ENCODE data around the gene BMPR1A.

The BMPR1A gene

DNA sequence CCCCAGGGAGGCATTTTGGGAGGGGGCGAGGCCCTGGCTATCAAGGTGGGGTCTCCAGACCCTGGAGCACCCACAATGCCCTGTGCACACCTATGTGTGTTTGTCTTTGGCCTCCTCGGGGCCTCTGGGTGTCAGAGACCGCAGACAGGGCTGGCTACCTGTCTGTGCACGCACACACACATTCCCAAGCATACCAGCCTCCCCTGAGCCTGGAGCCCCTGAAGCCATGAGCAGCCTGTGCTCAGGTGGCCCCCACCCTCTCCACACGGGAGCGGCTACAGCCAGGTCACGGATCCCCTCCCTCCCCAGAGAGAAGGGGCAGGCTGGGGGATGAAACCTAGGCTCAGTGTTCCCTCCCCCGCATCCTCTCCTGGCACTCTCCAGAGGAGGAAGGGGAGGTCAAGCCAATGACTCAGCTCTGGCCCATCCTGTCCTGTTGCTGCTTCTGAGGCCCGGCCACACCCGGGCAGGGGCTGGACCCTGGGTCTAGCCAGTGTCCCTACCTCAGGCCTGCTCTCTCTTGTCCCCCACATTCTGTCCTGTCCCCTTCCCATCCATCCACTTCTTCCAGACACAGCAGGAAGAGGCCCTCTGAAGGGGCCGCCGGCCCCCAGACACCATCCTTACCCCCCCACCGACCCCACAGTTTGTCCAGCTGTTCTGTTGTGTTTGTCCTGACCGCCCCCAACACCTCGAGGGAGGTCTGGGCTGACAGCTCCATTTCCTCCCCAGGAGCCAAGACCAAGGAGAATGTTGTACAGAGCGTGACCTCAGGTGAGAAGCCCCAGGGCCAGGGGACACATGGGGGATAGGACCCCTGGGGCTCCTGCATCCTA lies 202.7 kb downstream of the BMPR1A start:
- Mint-ChIP-seq H3K4me1 (ENCODE audit: low read depth) (peaks cover 50% of the 10 kb centered on the region), H3K36me3 (ENCODE audit: low read depth) (no peaks in the 10 kb centered on the region), H3K9me3 (no peaks in the 10 kb centered on the region), H3K27me3 (peaks cover 9% of the 10 kb centered on the region), H3K4me3 (no peak overlapping the region), H3K27ac (peak overlapping the region; percentile 36)
- intact Hi-C loops (cut with micrococcal nuclease) = no loop called here

DNA sequence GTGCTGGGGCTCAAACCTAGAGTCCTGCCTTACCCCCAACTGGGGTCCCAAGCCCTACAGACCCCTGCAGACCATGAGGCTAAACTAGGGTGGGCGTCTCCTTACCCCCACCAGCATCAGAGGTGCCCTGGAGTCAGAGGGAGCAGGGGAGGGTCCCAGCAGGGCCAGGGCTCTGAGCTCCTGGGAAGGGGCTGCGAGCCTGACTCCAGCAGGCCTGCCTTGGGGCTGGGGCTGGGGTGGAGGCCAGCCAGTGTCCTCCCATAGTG lies 203.3 kb downstream of the BMPR1A start:
- Mint-ChIP-seq H3K27me3 (peaks cover 13% of the 10 kb centered on the region), H3K4me3 (no peak overlapping the region), H3K27ac (peak overlapping the region; percentile 36), H3K36me3 (ENCODE audit: low read depth) (no peaks in the 10 kb centered on the region), H3K4me1 (ENCODE audit: low read depth) (peaks cover 50% of the 10 kb centered on the region), H3K9me3 (no peaks in the 10 kb centered on the region)
- intact Hi-C loops (cut with micrococcal nuclease) = no loop called here

DNA sequence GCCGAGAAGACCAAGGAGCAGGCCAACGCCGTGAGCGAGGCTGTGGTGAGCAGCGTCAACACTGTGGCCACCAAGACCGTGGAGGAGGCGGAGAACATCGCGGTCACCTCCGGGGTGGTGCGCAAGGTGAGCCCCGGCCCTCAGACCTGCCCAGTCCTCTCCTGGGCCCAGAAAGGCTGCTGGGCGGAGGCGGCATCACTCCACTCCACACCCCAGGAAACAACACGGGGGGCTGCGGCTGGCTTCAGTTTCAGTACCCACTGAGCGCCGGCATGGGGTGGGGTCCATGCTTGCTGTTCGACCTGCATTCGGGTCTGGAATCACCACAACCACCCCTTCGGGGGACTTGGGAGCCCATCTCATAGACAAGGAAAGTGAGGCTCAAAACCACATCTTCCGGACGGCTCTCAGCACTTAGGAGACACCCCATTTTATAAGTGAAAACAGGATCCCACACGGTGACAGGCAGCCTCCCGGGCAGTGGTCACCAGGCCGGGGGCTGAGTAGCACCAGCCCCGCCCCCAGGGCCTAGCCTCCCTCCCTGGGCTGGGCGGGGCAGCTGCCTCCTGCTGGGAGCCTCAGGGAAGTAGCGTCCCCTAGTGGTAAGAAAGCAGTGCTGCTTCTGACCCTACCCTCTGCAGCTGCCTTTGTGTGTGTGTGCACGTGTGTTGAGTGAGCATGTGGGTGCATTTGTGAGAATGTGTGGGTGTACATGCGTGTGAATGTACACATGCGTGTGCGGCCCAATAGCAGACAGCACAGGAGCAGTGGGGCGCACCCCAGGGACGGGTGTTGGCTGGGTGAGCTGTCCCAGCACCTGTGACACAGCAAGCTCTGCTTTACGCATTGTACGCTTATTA lies 203.8 kb downstream of the BMPR1A start:
- intact Hi-C loops (cut with micrococcal nuclease) = no loop called here

DNA sequence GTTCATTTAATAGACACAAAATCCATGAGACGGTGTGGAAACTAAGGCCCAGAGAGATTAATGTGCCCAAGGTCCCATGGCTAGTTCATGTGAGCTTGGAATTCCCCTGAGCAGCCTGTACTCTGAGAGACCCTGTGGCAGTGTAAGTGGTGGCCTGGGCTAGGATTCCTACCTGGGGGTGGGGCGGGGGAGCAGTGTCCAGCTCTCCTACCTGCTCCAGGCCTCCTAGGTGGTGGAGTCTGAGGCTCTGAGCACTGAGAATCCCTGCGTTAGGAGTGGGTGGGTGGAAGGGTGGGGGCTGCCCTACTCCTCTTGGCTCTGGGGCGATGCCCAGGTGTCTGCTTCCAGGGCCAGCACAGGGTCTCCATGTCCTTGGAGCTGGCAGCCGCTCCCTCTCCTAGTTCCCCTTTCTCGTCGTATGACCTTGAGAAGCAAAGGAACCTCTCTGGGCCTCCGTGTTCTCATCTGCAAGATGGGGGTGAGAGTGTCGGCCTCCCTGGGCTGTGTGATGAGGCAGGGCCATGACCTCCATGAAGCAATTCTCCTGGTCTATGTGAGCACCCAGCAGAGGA lies 204.5 kb downstream of the BMPR1A start:
- intact Hi-C loops (cut with micrococcal nuclease) = no loop called here
- no peak overlapping the region for H3K4me3 Mint-ChIP-seq
- peaks cover 24% of the 10 kb centered on the region for H3K27me3 Mint-ChIP-seq
- H3K36me3 Mint-ChIP-seq (ENCODE audit: low read depth) = no peaks in the 10 kb centered on the region
- H3K27ac Mint-ChIP-seq = no peak overlapping the region
- H3K9me3 Mint-ChIP-seq = no peaks in the 10 kb centered on the region
- H3K4me1 Mint-ChIP-seq (ENCODE audit: low read depth) = peaks cover 54% of the 10 kb centered on the region

More for the DNA sequence above, 203.8 kb downstream of the BMPR1A start:
- H3K36me3 Mint-ChIP-seq (ENCODE audit: low read depth) = no peaks in the 10 kb centered on the region
- peaks cover 16% of the 10 kb centered on the region for H3K27me3 Mint-ChIP-seq
- H3K9me3 Mint-ChIP-seq = no peaks in the 10 kb centered on the region
- H3K27ac Mint-ChIP-seq = no peak overlapping the region
- H3K4me1 Mint-ChIP-seq (ENCODE audit: low read depth) = peaks cover 50% of the 10 kb centered on the region
- no peak overlapping the region for H3K4me3 Mint-ChIP-seq

DNA sequence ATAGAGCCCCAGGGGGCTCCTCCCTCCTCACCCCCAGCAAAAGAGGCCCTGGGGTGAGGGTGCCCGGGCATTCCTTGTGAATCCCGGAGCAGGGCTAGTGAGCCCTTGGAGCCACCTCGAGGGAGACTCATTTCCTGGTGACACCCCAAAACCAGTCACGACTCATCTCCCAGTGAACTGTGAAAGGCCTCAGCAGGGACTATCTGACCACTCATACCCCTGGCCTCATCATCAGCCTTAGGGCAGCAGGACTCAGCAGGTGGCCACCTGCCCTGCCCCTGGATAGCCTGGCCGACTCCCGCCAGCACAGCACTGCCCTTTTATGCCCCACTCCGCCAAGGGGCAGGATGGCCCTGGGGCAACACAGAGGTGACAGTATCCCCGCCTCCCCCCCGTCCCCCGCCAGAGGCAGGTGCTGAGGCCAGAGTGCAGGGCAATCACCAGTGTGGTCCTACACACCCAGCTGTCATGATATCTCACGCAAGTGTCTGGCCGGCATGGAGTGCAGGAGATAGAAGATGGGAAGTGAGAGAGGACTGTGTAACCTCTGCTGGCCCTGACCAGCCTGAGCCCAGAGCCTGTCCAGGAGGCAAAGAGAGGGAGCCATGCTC lies 205.2 kb downstream of the BMPR1A start:
- Mint-ChIP-seq H3K27me3 (peaks cover 30% of the 10 kb centered on the region), H3K36me3 (ENCODE audit: low read depth) (no peaks in the 10 kb centered on the region), H3K4me3 (no peak overlapping the region), H3K4me1 (ENCODE audit: low read depth) (peaks cover 54% of the 10 kb centered on the region), H3K27ac (no peak overlapping the region), H3K9me3 (no peaks in the 10 kb centered on the region)
- intact Hi-C loops (cut with micrococcal nuclease) = no loop called here

DNA sequence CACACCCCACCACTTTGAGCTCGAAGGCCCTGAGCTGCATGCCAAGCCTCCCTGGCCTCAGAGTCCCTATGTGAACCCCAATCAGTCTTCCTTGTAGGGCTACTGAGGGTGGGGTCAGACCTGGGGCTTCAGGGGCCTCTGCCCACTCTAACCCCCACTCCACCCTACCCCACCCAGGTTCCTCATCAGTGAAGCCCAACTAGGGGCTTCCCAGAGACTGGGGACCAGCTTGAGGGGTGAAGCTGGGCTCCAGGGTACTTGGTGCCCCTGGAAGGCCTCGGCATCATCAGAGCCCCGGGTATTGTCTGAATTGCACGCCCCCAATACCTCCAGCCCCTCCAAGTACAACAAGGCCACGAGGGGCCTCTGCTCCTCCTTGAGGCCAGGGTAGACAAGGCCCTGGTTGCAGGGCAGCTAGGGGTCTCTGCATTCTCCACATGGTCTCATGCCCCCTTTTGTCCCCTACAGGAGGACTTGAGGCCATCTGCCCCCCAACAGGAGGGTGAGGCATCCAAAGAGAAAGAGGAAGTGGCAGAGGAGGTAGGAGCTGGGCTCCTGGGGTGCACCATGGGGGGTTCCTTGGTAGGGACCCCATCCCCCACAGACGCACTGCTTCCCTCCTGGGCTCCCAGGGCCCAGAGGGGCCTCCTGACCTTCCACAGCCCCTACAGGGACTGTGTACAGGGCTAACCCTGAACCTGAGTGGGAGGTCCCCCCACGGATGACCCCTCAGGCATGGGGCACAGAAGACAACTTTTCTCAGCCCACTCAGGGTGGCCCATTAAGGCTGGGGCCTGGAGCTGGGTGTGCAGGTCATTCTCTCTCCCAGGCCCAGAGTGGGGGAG lies 205.9 kb downstream of the BMPR1A start:
- Mint-ChIP-seq H3K27ac (no peak overlapping the region), H3K27me3 (peaks cover 35% of the 10 kb centered on the region)
- intact Hi-C loops (cut with micrococcal nuclease) = no loop called here

DNA sequence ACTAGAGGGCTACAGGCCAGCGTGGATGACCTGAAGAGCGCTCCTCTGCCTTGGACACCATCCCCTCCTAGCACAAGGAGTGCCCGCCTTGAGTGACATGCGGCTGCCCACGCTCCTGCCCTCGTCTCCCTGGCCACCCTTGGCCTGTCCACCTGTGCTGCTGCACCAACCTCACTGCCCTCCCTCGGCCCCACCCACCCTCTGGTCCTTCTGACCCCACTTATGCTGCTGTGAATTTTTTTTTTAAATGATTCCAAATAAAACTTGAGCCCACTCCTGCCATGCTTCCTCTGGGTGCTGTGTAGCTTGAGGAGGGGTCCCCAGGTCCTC lies 206.5 kb downstream of the BMPR1A start:
- Mint-ChIP-seq H3K36me3 (ENCODE audit: low read depth) (no peaks in the 10 kb centered on the region), H3K4me1 (ENCODE audit: low read depth) (peaks cover 51% of the 10 kb centered on the region), H3K9me3 (no peaks in the 10 kb centered on the region), H3K27ac (no peak overlapping the region), H3K4me3 (no peak overlapping the region), H3K27me3 (peaks cover 41% of the 10 kb centered on the region)
- intact Hi-C loops (cut with micrococcal nuclease) = no loop called here

More for the DNA sequence above, 205.9 kb downstream of the BMPR1A start:
- Mint-ChIP-seq H3K4me1 (ENCODE audit: low read depth) (peaks cover 56% of the 10 kb centered on the region), H3K9me3 (no peaks in the 10 kb centered on the region), H3K4me3 (no peak overlapping the region), H3K36me3 (ENCODE audit: low read depth) (no peaks in the 10 kb centered on the region)

DNA sequence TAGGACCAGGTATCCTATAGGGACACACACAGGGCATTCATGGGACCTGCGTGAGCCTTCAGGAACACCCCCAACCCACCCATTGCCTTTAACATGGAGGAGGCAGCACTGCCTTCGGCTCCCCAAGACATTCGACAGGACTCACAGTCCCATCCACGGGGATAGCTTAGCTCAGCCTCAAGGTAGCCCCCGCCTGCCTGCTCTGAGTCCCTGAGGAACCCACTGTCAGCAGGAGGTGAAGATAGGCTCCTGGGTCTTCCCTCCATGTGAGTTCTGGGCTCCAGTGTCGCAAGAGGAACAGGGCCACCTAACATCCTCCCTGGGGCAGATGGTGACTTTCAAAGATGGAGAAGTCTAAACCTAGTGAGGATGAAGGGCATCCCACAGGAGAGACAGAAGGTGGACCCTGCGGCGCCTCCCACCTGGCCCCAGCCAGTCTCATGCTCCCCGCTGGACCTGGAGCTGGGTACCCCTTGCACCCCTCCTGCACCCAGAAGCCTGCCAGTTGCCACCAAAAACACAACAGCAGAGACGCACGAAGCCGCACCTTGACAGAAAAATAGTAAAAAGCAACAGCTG lies 207.0 kb downstream of the BMPR1A start:
- intact Hi-C loops (cut with micrococcal nuclease) = no loop called here
- H3K4me3 Mint-ChIP-seq = no peak overlapping the region
- H3K36me3 Mint-ChIP-seq (ENCODE audit: low read depth) = no peaks in the 10 kb centered on the region
- no peak overlapping the region for H3K27ac Mint-ChIP-seq
- H3K27me3 Mint-ChIP-seq = peaks cover 45% of the 10 kb centered on the region
- no peaks in the 10 kb centered on the region for H3K9me3 Mint-ChIP-seq
- H3K4me1 Mint-ChIP-seq (ENCODE audit: low read depth) = peaks cover 51% of the 10 kb centered on the region

DNA sequence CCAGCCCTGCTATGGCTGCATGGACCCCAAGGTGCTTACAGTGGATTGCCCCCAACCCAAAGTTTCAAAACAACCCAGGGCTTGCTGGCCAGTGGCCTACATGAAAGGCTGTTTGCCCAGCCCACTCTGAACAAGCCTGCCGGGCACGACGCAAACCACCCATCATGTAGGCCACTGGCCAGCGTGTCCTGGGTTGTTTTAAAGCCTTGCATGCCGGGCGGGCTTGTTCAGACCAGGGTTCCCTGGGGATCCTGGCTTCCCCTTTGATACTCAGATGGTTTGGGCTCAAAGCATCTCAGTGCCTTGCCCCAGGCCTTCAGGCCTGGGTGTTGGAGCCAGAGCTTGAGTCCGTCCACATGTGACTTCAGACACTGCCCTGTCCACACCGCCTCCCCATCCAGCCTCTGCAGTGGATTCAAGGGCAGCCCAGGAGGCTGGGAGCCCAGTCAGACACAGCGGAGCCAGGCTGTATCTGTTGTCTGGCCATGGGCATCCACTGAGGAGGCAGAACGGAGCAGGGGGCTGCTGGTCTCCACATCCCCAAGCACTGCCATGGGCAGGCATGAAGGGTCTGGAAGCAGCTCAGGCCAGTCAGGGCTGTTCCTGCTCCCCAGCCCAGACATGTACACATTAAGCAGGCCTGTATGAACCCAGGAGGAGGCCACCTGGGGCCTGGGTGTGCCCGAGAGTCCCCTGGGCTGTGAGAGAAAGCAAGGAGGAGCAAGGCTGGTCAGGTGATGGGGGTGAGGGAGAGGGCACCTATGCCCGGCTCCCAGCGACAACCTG lies 207.8 kb downstream of the BMPR1A start:
- Mint-ChIP-seq H3K27me3 (peaks cover 49% of the 10 kb centered on the region), H3K4me3 (no peak overlapping the region), H3K9me3 (no peaks in the 10 kb centered on the region), H3K36me3 (ENCODE audit: low read depth) (no peaks in the 10 kb centered on the region), H3K27ac (no peak overlapping the region), H3K4me1 (ENCODE audit: low read depth) (peaks cover 53% of the 10 kb centered on the region)
- intact Hi-C loops (cut with micrococcal nuclease) = no loop called here

DNA sequence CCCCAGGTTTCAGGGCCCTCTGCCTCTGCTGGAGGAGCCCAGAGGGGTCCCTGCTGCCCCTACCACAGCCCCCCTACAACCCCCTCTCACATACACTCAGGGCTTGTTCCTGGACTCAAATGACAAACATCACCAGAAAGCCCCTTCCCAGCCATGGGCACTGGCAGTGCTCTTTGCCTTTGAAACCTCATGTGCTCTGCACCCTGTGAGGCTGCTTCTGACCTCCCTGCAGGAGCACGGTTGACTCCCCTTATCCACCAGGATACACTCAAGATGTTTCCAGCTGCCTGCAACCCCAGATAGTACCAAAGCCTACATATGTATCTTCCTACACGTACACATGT lies 208.4 kb downstream of the BMPR1A start:
- H3K9me3 Mint-ChIP-seq = no peaks in the 10 kb centered on the region
- H3K27me3 Mint-ChIP-seq = peaks cover 51% of the 10 kb centered on the region
- H3K27ac Mint-ChIP-seq = no peak overlapping the region
- peaks cover 53% of the 10 kb centered on the region for H3K4me1 Mint-ChIP-seq (ENCODE audit: low read depth)
- no peaks in the 10 kb centered on the region for H3K36me3 Mint-ChIP-seq (ENCODE audit: low read depth)
- intact Hi-C loops (cut with micrococcal nuclease) = no loop called here
- H3K4me3 Mint-ChIP-seq = no peak overlapping the region

DNA sequence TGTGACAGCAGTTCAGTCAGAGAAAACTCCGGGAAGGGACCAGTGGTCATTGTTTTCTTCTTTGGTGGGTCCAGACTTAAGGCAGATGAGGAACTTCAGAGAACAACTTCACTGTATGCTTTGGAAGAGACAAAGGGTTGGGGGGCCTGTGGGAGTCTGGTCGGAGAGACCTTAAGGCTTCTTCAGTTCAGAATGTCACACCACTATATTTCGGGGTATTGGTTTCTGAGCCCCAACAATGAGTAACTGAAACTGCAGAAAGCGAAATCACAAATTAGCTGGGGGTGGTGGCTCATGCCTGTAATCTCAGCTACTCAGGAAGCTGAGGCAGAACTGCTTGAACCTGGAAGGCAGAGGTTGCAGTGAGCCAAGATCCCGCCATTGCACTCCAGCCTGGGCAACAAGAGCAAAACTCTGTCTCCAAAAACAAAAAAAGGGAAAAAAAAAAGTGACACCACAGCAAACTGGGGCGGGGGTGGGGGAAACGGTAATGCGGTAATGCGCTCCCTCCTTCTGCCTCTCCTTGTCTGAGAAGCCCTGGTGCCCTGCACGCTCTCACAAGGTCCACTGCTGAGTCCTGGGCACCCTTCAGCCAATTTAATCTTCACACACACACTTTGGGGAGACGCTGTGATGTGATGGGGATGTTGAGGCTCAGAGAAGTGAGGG lies 209.7 kb downstream of the BMPR1A start:
- Mint-ChIP-seq H3K27ac (peak overlapping the region; percentile 53), H3K9me3 (no peaks in the 10 kb centered on the region), H3K4me1 (ENCODE audit: low read depth) (peaks cover 57% of the 10 kb centered on the region), H3K27me3 (peaks cover 58% of the 10 kb centered on the region), H3K4me3 (no peak overlapping the region), H3K36me3 (ENCODE audit: low read depth) (peaks cover 6% of the 10 kb centered on the region)
- intact Hi-C loops (cut with micrococcal nuclease) = no loop called here

DNA sequence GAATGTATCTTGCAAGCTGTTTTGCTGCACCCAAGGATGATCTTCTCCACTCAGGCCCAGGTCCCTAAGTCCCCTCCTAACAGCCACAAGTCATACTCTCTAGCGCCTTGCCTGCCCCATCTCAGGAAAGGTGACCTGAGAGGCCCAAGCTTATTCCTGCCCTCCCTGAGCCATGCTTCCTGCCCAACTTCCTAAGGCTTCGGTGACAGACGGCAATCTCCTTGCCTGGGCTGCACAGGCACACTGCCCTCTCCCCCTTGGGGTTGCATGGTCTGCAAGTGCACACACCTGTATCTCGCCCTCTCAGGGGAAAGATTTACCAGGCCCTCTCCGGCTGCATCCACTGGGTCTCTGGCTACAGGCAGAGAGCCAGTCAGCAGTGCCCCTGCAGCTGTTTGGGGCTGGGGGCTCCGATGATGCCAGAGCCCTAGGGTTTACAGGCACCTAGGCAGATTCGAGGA lies 211.1 kb downstream of the BMPR1A start:
- Mint-ChIP-seq H3K36me3 (ENCODE audit: low read depth) (peaks cover 6% of the 10 kb centered on the region), H3K27ac (no peak overlapping the region), H3K4me1 (ENCODE audit: low read depth) (peaks cover 55% of the 10 kb centered on the region), H3K27me3 (peaks cover 68% of the 10 kb centered on the region), H3K4me3 (no peak overlapping the region), H3K9me3 (no peaks in the 10 kb centered on the region)
- intact Hi-C loops (cut with micrococcal nuclease) = no loop called here
